Jurkat, Clone E6-1 (cell line): ENCODE measurements around the gene GPI.
"Not testable (repeated sequence)": the region's sequence is repeated elsewhere in the genome, so short reads cannot be mapped to it uniquely, and the experiment has no call there.

Source experiments
- DNase-seq: peaks from one replicate; pipeline ENCODE4 v3.0.0-alpha.2; 2011; ENCODE audit warnings: low read depth, low spot score
- H3K4me3 ChIP-seq: 2 replicates; pipeline ENCODE4 v1.5.1; 2011; ENCODE audit warnings: mild to moderate bottlenecking, low read length, control low read depth, moderate library complexity

GPI gene

GRCh38 chr19:34363930-34364329 is 1.1 kb upstream of the GPI start:
- no peak for DNase-seq
- H3K4me3 ChIP-seq, result no peak overlapping the region

DNA sequence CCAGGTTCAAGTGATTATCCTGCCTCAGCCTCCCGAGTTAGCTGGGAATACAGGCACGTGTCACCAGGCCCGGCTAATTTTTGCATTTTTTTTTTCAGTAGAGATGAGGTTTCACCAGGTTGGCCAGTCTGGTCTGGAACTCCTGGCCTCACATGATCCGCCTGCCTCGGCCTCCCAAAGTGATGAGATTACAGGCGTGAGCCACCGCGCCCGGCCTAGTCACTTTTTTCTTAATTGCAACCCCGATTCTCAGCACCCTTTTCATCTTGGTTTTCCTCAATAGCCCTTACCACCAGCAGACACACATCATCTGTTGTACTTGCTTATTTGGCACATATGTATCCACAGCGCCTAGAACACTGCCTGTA is 550 bp upstream of the GPI start:
- no peak for DNase-seq
- peak overlapping the region; percentile 92 for H3K4me3 ChIP-seq

DNA sequence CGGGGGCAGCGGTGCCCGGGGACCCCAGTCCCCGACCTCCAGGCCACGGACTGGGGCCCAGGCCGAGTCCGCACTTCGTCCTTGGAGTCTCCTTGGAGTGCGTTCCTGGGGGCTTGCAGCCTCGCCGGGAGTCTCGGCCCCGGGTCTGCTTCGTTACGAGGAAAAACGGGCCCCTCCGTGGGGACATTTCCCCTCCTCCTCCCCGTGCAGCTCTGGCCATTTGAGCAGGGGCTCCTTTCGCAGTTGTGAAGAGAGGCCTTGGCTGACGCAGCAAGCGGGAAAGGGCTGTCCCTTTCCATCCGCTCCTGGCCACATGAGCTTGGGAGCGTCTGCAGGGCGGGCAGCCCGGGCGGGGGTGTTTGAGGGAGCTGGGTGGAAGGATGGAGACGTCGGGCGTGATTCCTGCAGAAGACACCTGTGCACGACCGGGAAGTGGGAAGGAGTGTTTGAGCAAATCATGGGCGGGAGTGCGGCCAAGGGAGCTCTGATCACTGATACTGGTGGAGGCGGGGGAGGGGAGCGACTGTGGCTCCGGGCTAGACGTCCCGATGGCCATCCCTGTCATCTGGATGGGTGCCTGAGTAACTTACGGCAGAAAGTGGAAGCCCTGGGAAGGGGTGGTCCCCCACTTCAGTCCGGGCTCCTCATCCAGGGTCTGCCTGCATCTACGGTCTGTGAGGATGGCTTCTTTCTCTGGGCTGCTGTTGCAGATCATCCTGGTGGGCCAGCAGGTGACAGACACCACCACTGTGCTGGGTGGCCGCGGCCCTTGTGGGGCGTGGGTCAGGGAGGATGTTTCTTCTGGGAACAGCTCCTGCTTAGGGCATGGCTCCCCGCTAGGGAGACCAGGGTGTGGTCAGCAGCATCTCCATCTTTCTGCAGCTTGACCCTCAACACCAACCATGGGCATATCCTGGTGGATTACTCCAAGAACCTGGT is 736 bp downstream of the GPI start:
- peak overlapping the region; percentile 92 for H3K4me3 ChIP-seq
- DNase-seq, result no peak

DNA sequence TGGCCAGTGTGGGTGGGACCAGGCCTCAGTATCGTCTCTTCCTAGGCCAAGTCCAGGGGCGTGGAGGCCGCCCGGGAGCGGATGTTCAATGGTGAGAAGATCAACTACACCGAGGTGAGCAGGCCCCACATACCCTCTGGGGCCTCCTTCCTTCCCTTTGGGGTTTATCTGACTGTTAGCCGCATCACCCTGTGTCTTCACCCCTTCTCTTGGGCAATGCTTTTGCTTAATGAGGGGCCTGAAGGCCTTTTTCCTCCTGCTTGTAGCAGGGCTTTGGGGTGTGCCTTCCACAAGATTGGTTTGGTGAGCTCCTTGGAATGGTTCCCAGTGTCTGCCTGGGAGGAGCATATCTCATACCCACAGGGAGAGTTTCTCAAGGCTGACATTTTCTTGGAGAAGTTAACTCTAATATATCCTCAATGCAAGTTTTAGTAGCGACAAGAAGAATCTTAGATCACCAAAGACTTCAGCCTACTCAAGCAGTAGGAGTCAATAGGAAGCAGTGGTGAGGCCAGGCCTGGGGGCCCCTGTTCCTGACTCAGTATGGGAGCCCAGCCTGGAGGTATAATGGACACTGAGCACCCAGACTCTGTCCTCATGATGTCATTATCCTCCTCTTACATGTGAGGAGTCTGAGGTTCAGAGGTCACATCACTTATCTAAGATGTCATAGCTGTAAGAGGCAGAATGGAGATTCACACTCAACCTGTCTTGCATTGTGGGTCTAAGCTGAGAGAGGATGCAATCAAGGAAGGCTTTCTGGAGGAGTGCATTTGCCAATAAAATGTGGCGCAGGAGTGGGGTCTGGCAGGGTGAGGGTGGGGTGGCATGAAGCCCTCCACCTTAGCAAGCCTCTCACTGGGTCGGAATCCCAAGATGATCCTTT is 2.0 kb downstream of the GPI start:
- DNase-seq, result no peak
- H3K4me3 ChIP-seq, result peak overlapping the region; percentile 92

DNA sequence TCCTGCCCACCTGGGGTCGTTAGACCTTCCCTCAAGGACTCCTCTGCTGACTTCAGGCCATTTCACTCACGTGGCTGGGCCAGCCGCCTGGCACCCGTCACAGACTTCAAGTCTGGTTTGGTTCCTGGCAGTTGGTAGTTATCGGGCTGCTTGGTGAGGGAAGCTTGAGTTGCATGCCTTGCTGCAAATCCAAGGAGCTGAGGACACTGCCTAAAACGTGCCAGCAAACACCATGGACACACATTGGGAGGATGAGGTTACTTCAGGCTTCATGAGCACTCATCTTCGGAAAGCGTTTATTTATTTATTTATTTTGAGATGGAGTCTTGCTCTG is 2.6 kb downstream of the GPI start:
- no peak overlapping the region for H3K4me3 ChIP-seq
- no peak for DNase-seq

DNA sequence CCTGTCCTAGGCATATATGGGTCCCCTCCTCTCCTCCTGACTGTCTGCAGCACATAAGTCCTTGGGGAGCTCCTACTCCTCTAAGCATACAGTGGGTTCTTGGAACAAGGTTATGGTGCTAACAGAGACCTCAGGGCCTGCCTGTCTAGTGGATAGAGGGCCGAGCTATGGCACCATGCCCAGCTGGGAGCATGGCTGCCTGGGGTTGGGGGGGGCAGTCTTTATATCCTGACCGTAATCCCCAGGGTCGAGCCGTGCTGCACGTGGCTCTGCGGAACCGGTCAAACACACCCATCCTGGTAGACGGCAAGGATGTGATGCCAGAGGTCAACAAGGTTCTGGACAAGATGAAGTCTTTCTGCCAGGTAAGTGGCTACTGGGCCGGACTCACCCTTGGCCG is 3.3 kb downstream of the GPI start:
- DNase-seq, result no peak
- no peak overlapping the region for H3K4me3 ChIP-seq

GRCh38 chr19:34369166-34369565 is 4.2 kb downstream of the GPI start:
- H3K4me3 ChIP-seq, DNase-seq: not testable (repeated sequence)

- no peak overlapping the region for H3K4me3 ChIP-seq
- no peak for DNase-seq
These were observed 5.1 kb downstream of the GPI start for GRCh38 chr19:34370117-34370516.

DNA sequence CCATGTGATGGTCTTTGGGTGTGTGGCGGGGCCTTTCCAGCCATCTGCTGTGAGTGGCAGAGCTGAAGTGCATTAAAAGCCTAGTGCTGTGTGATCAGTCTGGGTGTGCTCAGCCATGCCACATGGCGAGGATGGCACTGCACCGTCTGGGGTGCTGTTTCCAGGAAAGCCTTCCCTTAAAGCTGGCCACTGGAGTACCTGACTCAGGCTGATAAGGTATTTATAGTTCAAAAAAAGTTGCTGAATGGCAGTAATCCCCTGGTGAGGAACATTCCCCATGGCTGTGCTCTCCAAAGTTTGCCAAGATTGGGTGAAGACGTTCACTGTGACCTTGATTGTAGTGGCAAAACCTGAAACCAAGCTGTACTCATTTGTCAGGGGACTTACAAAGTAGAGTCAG is 6.0 kb downstream of the GPI start:
- DNase-seq, result no peak
- no peak overlapping the region for H3K4me3 ChIP-seq

GRCh38 chr19:34373601-34374288 is 8.7 kb downstream of the GPI start:
- DNase-seq, result no peak
- H3K4me3 ChIP-seq, result no peak overlapping the region

DNA sequence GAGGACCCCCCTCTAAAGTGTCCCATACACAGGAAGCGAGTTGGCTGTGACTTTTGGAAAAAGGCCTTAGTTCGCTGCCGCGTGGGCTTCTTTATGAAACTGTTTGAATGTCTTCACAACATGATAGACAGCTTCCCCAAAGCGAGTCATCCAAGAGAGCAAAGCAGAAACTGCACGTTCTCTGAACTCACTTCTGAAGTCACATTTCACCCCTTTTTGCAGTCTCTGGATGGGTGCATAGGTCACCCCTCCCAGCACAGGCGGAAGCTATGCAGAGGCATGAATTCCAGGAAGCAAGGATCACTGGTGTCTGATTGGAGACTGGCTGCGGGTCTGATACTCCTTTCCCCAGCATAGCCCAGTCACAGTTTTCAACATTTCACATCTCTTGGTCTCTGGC is 10.6 kb downstream of the GPI start:
- no peak overlapping the region for H3K4me3 ChIP-seq
- DNase-seq, result no peak

GRCh38 chr19:34380639-34381241 is 15.7 kb downstream of the GPI start:
- DNase-seq, result no peak
- no peak overlapping the region for H3K4me3 ChIP-seq

GRCh38 chr19:34381399-34382251 is 16.6 kb downstream of the GPI start:
- H3K4me3 ChIP-seq, result no peak overlapping the region

DNA sequence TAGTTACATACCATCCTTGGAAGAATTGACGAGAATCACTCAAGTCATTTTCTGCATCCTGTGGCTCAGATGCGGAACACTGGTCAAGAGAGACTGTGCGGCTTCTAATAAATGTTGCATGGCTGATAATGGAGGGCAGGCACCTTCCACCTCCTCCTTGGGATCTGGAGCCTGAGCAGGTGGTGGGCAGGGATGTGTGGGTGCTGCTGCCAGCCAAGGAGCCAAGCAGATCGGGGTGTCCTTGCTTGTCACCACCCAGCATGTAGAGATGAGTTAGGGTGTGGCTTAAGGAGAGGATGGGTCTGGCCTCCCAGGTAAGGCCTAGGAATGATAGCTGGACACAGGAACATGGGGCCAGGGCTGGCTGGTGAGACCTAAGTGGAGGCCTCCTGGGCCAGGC is 17.5 kb downstream of the GPI start:
- DNase-seq, result no peak
- H3K4me3 ChIP-seq, result no peak overlapping the region

More at GRCh38 chr19:34381399-34382251, 16.6 kb downstream of the GPI start:
- no peak for DNase-seq

GRCh38 chr19:34383599-34383998 is 18.6 kb downstream of the GPI start:
- no peak overlapping the region for H3K4me3 ChIP-seq
- DNase-seq, result no peak

- H3K4me3 ChIP-seq, result no peak overlapping the region
These were observed 21.8 kb downstream of the GPI start for GRCh38 chr19:34386645-34387445.

DNA sequence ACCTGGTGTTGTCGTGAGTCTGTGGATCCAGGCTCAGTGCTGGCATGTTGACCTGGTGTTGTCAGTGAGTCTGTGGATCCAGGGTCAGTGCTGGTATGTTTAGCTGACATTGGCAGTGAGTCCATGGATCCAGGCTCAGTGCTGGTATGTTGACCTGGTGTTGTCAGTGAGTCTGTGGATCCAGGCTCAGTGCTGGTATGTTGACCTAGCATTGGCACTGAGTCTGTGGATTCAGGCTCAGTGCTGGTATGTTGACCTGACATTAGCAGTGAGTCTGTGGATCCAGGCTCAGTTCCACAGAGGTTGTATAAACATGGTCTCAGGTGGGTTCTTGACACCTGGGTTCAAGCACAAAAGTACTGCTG is 22.4 kb downstream of the GPI start:
- no peak overlapping the region for H3K4me3 ChIP-seq
- no peak for DNase-seq

More at GRCh38 chr19:34386645-34387445, 21.8 kb downstream of the GPI start:
- DNase-seq, result no peak

DNA sequence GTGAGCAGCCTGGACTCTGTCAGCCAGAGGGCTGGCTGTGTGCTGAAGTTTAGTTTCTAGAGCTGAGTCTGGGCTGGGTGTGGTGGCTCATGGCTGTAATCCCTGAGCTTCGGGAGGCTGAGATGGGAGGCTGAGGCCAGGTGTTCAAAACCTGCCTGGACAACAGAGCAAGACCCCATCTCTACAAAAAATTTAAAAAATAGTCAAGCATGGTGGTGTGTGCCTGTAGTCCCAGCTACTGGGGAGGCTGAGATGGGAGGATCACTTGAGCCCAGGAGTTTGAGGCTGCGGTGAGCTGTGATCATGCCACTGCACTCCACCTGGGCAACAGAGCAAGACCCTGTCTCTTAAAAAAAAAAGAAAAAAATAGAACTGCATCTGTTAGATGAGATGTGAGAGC is 23.7 kb downstream of the GPI start:
- not testable (repeated sequence) for DNase-seq, H3K4me3 ChIP-seq
